Brain microvascular endothelial cell (primary cell): ENCODE measurements around the gene BRI3BP.
A peak's percentile ranks its signal among the peaks of the same experiment; 100 is the strongest.

Source experiments
- DNase-seq: peaks from one replicate; pipeline ENCODE4 v3.0.0-alpha.2; 2020
- H3K27ac ChIP-seq: fragments of 250-450 bp; sonication (Bioruptor Pico); 2 replicates; pipeline ENCODE4 v1.5.1; 2020; ENCODE audit warnings: mild to moderate bottlenecking, moderate library complexity
- H3K27me3 ChIP-seq: fragments of 250-450 bp; sonication (Bioruptor Pico); replicated peaks from 2 replicates; pipeline ENCODE4 v1.5.1; 2020; ENCODE audit warnings: mild to moderate bottlenecking
- H3K36me3 ChIP-seq: fragments of 250-450 bp; sonication (Bioruptor Pico); replicated peaks from 2 replicates; pipeline ENCODE4 v1.5.1; 2020; ENCODE audit warnings: mild to moderate bottlenecking
- H3K4me3 ChIP-seq: 2 replicates; pipeline ENCODE4 v1.5.1; 2011; ENCODE audit warnings: low read depth, mild to moderate bottlenecking, control low read depth, low read length, moderate library complexity
- in situ Hi-C: cut with HindIII; loops from 2 replicates; pipeline ENCODE4 v1.10.0; 2017; ENCODE audit warnings: low sequenced_read_pairs, low pct_ligation_motif_present
- TF ChIP-seq, protein P1 (sequence below): IDR thresholded peaks from 2 replicates; pipeline ENCODE4 v1.5.1; 2011; ENCODE audit warnings: low read depth, mild to moderate bottlenecking, moderate library complexity, low read length, control low read depth, inconsistent platforms; ENCODE audit errors: missing control alignments

Gene BRI3BP

DNA sequence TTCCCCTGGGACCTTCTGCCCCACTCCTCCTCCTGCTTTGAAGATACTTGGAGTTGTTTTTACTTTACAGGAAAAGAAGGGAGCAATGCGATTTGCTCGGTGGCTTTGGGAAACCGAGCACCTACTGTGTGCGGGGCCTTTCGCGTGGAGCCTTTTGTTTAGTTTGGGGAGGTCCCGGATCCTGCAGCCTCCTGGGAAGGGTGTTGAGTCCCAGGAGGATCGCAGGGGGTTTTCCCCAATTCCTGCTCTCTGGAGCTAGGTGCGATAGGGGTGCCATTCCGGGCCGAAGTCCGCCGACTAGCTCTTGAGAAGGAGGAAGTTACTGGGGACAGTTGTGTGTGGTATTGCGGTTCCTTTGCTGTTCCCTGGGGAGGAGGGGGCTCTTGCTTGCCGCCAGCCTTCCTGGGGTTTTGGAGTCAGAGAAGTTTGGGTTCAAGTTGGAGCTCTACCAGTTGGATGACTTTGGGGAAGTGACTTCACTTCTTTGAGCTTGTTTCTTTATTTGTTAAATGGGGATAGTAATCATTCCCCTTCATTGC, 1.1 kb downstream of the BRI3BP start:
- DNase-seq: no peak
- in situ Hi-C loops: no loop called here

DNA sequence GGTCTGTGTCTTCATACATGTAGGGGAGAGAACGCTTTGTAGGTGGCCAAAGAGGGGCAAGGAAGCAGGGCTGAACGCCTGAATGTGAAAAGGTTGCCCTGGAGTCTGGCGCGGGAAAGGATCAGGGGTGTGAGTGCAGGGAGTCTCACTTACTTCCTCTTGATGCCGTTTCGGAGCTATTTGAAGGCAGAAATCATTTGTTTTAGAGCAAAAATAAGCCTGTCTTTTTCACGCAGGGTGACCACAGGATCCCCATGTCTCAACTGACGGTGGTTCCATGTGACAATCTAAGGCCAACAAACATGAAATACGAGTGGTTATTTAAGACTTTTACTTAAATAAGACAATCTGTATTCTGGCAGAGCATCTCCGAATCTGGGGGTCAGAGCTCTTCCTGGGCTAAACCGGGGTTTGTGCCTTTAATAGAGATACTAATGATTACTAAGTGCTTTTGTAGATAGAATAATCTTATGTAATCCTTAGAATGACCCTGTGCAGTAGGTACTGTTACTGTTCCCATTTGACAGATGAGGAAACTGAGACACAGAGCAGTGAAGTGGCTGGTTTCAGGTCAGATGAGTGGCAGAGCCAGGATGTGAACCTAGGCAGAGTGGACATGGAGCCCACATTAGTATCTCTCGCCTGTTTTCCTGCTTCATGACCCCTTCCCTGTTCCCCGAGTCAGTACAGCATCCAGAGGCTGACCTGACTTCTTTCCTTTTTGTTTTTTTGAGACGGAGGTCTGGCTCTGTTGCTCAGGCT, 1.9 kb downstream of the BRI3BP start:
- no peak overlapping the region for H3K27ac ChIP-seq
- DNase-seq: no peak
- no peaks in the 10 kb centered on the region for H3K27me3 ChIP-seq
- TF ChIP-seq, protein P1, sequence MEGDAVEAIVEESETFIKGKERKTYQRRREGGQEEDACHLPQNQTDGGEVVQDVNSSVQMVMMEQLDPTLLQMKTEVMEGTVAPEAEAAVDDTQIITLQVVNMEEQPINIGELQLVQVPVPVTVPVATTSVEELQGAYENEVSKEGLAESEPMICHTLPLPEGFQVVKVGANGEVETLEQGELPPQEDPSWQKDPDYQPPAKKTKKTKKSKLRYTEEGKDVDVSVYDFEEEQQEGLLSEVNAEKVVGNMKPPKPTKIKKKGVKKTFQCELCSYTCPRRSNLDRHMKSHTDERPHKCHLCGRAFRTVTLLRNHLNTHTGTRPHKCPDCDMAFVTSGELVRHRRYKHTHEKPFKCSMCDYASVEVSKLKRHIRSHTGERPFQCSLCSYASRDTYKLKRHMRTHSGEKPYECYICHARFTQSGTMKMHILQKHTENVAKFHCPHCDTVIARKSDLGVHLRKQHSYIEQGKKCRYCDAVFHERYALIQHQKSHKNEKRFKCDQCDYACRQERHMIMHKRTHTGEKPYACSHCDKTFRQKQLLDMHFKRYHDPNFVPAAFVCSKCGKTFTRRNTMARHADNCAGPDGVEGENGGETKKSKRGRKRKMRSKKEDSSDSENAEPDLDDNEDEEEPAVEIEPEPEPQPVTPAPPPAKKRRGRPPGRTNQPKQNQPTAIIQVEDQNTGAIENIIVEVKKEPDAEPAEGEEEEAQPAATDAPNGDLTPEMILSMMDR: no peak
- H3K4me3 ChIP-seq: no peak overlapping the region
- in situ Hi-C loops: no loop called here
- H3K36me3 ChIP-seq: no peaks in the 10 kb centered on the region

More for the DNA sequence above, 1.1 kb downstream of the BRI3BP start:
- Histone ChIP-seq H3K27ac (no peak overlapping the region), H3K27me3 (no peaks in the 10 kb centered on the region), H3K36me3 (no peaks in the 10 kb centered on the region), H3K4me3 (peak overlapping the region; percentile 54)
- TF ChIP-seq, protein P1: no peak

DNA sequence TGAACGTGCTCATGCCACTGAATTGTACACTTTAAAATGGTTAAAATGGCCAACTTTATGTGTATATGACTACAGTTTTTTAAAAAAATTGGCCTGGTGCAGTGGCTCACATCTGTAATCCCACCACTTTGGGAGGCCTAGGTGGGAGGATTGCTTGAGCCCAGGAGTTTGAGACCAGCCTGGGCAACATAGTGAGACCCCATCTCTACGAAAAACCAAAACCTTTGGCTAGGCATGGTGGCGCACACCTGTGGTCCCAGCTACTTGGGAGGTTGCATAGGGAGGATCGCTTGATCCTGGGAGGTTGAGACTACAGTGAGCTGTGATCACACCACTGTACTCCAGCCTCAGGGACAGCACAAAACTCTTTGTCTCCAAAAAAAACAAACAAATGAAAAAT, 5.3 kb downstream of the BRI3BP start:
- Histone ChIP-seq H3K36me3 (no peaks in the 10 kb centered on the region), H3K27ac (no peak overlapping the region), H3K27me3 (no peaks in the 10 kb centered on the region), H3K4me3 (no peak overlapping the region)
- in situ Hi-C loops: no loop called here
- TF ChIP-seq, protein P1: no peak
- no peak for DNase-seq

DNA sequence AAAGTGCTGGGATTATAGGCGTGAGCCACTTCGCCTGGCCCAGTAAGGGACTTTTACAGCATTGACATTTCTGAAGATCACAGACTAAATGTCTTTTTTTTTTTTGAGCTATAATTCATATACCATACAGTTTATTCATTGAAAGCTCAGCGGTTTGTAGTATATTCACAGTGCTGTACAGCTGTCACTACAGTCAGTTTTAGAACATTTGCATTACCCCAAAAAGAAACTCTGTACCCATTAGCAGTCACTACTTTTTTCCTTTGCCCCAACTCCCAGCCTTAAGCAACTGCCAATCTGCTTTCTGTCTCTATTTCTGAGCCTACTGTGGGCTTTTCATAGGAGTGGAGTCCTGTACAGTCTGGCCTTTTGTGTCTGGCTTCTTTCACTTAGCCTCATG, 8.2 kb downstream of the BRI3BP start:
- in situ Hi-C loops: no loop called here
- TF ChIP-seq, protein P1: no peak
- Histone ChIP-seq H3K36me3 (no peaks in the 10 kb centered on the region), H3K27me3 (no peaks in the 10 kb centered on the region), H3K4me3 (no peak overlapping the region), H3K27ac (no peak overlapping the region)
- DNase-seq: no peak

DNA sequence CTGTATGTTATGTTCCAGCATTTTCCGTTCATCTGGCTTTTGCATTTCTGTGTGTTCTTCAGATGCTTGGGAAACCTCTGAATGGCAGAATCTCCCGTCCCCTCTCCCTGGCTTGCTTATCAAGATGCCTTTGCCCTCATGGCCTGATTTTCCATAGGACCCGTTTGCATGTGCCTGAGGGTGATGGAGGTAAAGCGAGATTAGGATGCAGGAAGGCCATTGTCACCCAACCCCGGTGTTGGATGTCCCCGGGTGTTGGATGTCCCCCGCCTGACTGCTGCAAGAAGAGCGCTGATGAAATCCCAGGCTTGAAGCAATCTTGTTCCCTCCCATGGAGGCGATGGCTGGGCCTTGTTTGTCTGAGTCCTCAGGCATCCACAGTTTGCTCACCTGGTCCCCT, 9.6 kb downstream of the BRI3BP start:
- DNase-seq: no peak
- in situ Hi-C loops: no loop called here
- Histone ChIP-seq H3K4me3 (no peak overlapping the region), H3K27me3 (no peaks in the 10 kb centered on the region), H3K36me3 (no peaks in the 10 kb centered on the region), H3K27ac (no peak overlapping the region)
- TF ChIP-seq, protein P1: no peak

DNA sequence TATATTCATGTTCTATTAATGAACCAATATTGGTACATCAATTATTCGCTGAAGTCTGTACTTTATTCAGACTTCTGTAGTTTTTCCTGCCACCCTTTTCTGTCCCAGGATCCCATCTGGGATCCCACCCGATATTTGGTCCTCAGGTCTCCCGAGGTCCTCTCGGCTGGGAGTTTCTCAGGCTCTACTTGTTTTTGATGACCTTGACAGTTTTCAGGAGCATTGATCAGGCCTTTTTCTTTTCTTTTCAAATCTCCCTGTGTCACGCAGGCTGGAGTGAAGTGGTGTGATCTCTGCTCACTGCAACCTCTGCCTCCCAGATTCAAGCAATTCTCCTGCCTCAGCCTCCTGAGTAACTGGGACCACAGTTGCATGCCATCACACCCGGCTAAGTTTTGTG, 11.2 kb downstream of the BRI3BP start:
- in situ Hi-C loops: no loop called here
- TF ChIP-seq, protein P1: no peak
- Histone ChIP-seq H3K27ac (no peak overlapping the region), H3K36me3 (no peaks in the 10 kb centered on the region), H3K4me3 (no peak overlapping the region), H3K27me3 (no peaks in the 10 kb centered on the region)
- no peak for DNase-seq
